Activated B cell treated with CpG ODN at 0.5 μM for 24 hours (primary cell): ENCODE results near the gene UQCRC2. TPM values are rescaled to one million over a fixed set of nuclear protein-coding genes. Genes with fewer than 3 reads are reported as not detected.

Source experiments
- ATAC-seq: fragments of 200-7000 bp; cut with Tn5 transposase; one replicate; pipeline ENCODE4 v1.10.0; 2021; ENCODE audit warnings: low read depth, mild to moderate bottlenecking, moderate library complexity
- CTCF ChIA-PET: fragments of 350-600 bp; sonication (Branson Sonifier 250); formaldehyde crosslinking; loops from one replicate; lab custom pipeline; 2021; ENCODE audit warnings: antibody characterized with exemption; lab: Charles Lee
- POLR2A ChIA-PET: fragments of 350-600 bp; sonication (Branson Sonifier 250); formaldehyde crosslinking; loops from one replicate; lab custom pipeline; 2021; ENCODE audit warnings: antibody characterized with exemption; lab: Charles Lee
- DNase-seq: peaks from one replicate; pipeline ENCODE4 v3.0.0; 2022
- H3K27ac Mint-ChIP-seq: one replicate; pipeline ENCODE4 v1.8.0; 2020; ENCODE audit warnings: mixed read lengths
- H3K27me3 Mint-ChIP-seq: one replicate; pipeline ENCODE4 v1.8.0; 2021; ENCODE audit warnings: mixed read lengths
- H3K36me3 Mint-ChIP-seq: one replicate; pipeline ENCODE4 v1.8.0; 2021; ENCODE audit warnings: low read depth, mixed read lengths
- H3K4me1 Mint-ChIP-seq: one replicate; pipeline ENCODE4 v1.8.0; 2021; ENCODE audit warnings: mixed read lengths
- H3K4me3 Mint-ChIP-seq: one replicate; pipeline ENCODE4 v1.8.0; 2020; ENCODE audit warnings: mild to moderate bottlenecking, mixed read lengths
- H3K9me3 Mint-ChIP-seq: one replicate; pipeline ENCODE4 v1.8.0; 2020; ENCODE audit warnings: mixed read lengths
- CTCF ChIP-seq: fragments of 200-600 bp; IDR thresholded peaks from one replicate; pipeline ENCODE4 v1.8.0; 2022; ENCODE audit warnings: antibody characterized with exemption, mild to moderate bottlenecking
- intact Hi-C: fragments of 100-400 bp; cut with micrococcal nuclease; formaldehyde crosslinking; loops from one replicate; pipeline ENCODE4 v1.15.1; 2024
- total RNA-seq: library from RNA; stranded (reverse); gene quantifications from 2 replicates; pipeline ENCODE4 v1.2.3, GENCODE V29; 2022

Gene UQCRC2
- total RNA-seq, 1 donor from 2014 or later = 230 TPM

GRCh38 chr16:21952040-21952792, 945 bp upstream of the UQCRC2 start:
- H3K36me3 Mint-ChIP-seq = peaks cover 26% of the 10 kb centered on the region
- peak overlapping the region; percentile 98 for H3K27ac Mint-ChIP-seq
- DNase-seq (peak; percentile 58), ATAC-seq (peak; percentile 48)
- no peaks in the 10 kb centered on the region for H3K27me3 Mint-ChIP-seq
- H3K4me3 Mint-ChIP-seq = peak overlapping the region; percentile 98
- intact Hi-C loops = loop anchor here (5.0 kb wide), 2 partner anchors 295 to 355 kb away; partner anchors contain the start of gene METTL9
- TF ChIP-seq CTCF = no peak
- ChIA-PET POLR2A (interaction anchor here (0.6 to 2.3 kb wide), 8 partner anchors 53 to 259 kb away, joined by 3 to 24 read pairs (median 4); partner anchors contain the start of gene MOSMO), CTCF (interaction anchor here (0.7 to 1.6 kb wide), 6 partner anchors 50 to 348 kb away, joined by 3 to 11 read pairs (median 4); no protein-coding TSS in a partner anchor)
- H3K4me1 Mint-ChIP-seq = peaks cover 58% of the 10 kb centered on the region
- H3K9me3 Mint-ChIP-seq = no peaks in the 10 kb centered on the region

GRCh38 chr16:21953541-21953902, 361 bp downstream of the UQCRC2 start:
- TF ChIP-seq CTCF = no peak
- ChIA-PET POLR2A (interaction anchor here (0.6 to 2.3 kb wide), 8 partner anchors 235 to 1604 kb away, joined by 3 to 24 read pairs (median 4); partner anchors contain the start of genes EARS2, EEF2K and UBFD1), CTCF (interaction anchor here (1.4 kb wide), 1 partner anchor 124 kb away, joined by 4 read pairs; no protein-coding TSS in a partner anchor)
- intact Hi-C loops = loop anchor here (1.0 to 5.0 kb wide), 5 partner anchors 133 to 356 kb away; partner anchors contain the start of genes METTL9 and POLR3E
- ATAC-seq (no peak), DNase-seq (no peak)
- no peaks in the 10 kb centered on the region for H3K27me3 Mint-ChIP-seq
- no peaks in the 10 kb centered on the region for H3K9me3 Mint-ChIP-seq
- peaks cover 39% of the 10 kb centered on the region for H3K36me3 Mint-ChIP-seq
- H3K27ac Mint-ChIP-seq = peak overlapping the region; percentile 98
- peak overlapping the region; percentile 98 for H3K4me3 Mint-ChIP-seq
- peaks cover 62% of the 10 kb centered on the region for H3K4me1 Mint-ChIP-seq

- no peak for DNase-seq
- ChIA-PET CTCF (no interaction called here), POLR2A (no interaction called here)
- H3K4me1 Mint-ChIP-seq = peaks cover 26% of the 10 kb centered on the region
- no peaks in the 10 kb centered on the region for H3K27me3 Mint-ChIP-seq
- H3K9me3 Mint-ChIP-seq = no peaks in the 10 kb centered on the region
- no peak for ATAC-seq
- TF ChIP-seq CTCF = no peak
- no peak overlapping the region for H3K27ac Mint-ChIP-seq
- peaks cover 72% of the 10 kb centered on the region for H3K36me3 Mint-ChIP-seq
- intact Hi-C loops = no loop called here
- H3K4me3 Mint-ChIP-seq = no peak overlapping the region
These were observed 4.7 kb downstream of the UQCRC2 start for GRCh38 chr16:21957714-21958346.

GRCh38 chr16:21959050-21959449, 5.9 kb downstream of the UQCRC2 start:
- no peak for TF ChIP-seq CTCF
- no peaks in the 10 kb centered on the region for H3K27me3 Mint-ChIP-seq
- no peak overlapping the region for H3K4me3 Mint-ChIP-seq
- CTCF ChIA-PET = no interaction called here
- ATAC-seq (no peak), DNase-seq (no peak)
- no peaks in the 10 kb centered on the region for H3K9me3 Mint-ChIP-seq
- intact Hi-C loops = no loop called here
- POLR2A ChIA-PET = interaction anchor here (0.6 kb wide), 1 partner anchor 30 kb away, joined by 5 read pairs; no protein-coding TSS in a partner anchor
- H3K27ac Mint-ChIP-seq = no peak overlapping the region
- peaks cover 15% of the 10 kb centered on the region for H3K4me1 Mint-ChIP-seq
- H3K36me3 Mint-ChIP-seq = peaks cover 69% of the 10 kb centered on the region

- ChIA-PET CTCF (interaction anchor here (1.2 kb wide), 1 partner anchor 11 kb away, joined by 3 read pairs; no protein-coding TSS in a partner anchor), POLR2A (no interaction called here)
- no peak overlapping the region for H3K4me3 Mint-ChIP-seq
- no peaks in the 10 kb centered on the region for H3K27me3 Mint-ChIP-seq
- no peak for DNase-seq
- no peak for TF ChIP-seq CTCF
- H3K9me3 Mint-ChIP-seq = no peaks in the 10 kb centered on the region
- H3K36me3 Mint-ChIP-seq = peaks cover 87% of the 10 kb centered on the region
- peaks cover 6% of the 10 kb centered on the region for H3K4me1 Mint-ChIP-seq
- no peak for ATAC-seq
- intact Hi-C loops = no loop called here
- no peak overlapping the region for H3K27ac Mint-ChIP-seq
These were observed 9.3 kb downstream of the UQCRC2 start for GRCh38 chr16:21962475-21962874.
